ENCODE data around the gene CAMK2B. TPM values are rescaled to one million over a fixed set of nuclear protein-coding genes. Genes with fewer than 3 reads are reported as not detected.
"Not testable (repeated sequence)": the region's sequence is repeated elsewhere in the genome, so short reads cannot be mapped to it uniquely, and the experiment has no call there.

CAMK2B gene
- total RNA-seq, 2 donors from 2014 or later = 1.2 to 3.5 TPM

- intact Hi-C loops (cut with DNase I) = no loop called here
- no peak for DNase-seq (ENCODE audit: low spot score)
Measured at GRCh38 chr7:44173911-44174693, 151.3 kb downstream of the CAMK2B start.

GRCh38 chr7:44172803-44173424, 152.5 kb downstream of the CAMK2B start:
- DNase-seq (ENCODE audit: low spot score) = no peak
- intact Hi-C loops (cut with DNase I) = no loop called here

DNA sequence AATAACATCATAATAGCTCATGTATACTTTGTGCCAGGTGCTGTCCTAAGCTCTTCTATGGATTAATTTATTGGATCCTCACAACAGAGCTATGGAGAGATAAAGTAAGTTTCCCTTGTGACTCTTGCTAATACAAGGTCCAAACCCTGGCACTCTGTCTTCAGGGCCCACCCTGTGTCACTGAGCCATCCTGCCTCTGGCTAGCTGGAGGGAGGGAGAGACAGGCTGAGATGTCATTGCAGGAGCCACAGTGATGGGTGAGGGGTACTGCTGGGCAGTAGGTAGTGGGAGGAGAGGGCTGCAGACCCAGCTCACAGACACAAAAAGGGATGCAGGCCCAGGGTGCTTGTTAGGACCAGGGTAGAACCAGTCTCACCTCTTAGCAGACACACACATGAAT, 153.0 kb downstream of the CAMK2B start:
- intact Hi-C loops (cut with DNase I) = no loop called here
- DNase-seq (ENCODE audit: low spot score) = peak; percentile 35

GRCh38 chr7:44171901-44172300, 153.5 kb downstream of the CAMK2B start:
- intact Hi-C loops (cut with DNase I) = not testable (repeated sequence)

DNA sequence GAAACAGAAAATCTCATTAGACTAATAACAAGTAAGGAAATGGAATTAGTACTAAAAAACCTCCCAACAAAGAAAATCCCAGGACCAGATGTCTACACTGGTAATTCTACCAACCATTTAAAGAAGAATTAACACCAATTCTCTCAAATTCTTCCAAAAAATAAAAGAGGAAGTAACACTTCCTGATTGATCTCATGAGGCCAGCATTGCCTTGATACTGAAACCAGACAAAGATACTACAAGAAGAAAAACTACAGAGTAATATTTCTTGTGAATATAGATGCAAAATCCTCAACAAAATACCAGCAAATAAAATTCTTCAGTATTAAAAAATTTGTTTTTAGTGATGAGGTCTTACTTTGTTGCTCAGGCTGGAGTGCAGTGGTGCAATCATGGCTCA, 157.5 kb downstream of the CAMK2B start:
- intact Hi-C loops (cut with DNase I) = no loop called here
- DNase-seq (ENCODE audit: low spot score) = no peak

More at GRCh38 chr7:44171901-44172300, 153.5 kb downstream of the CAMK2B start:
- peak; percentile 30 for DNase-seq (ENCODE audit: low spot score)

Other genes with a start within 250 kb of the CAMK2B start
- gene POLM, start 243.1 kb downstream of the CAMK2B start, total RNA-seq = 10 to 100 TPM in 1 of 2 donors, 1 to 10 TPM in 1; 9.4 to 16.9 TPM
- 100 to 1,000 TPM; 783 to 919 TPM for gene AEBP1, start 221.2 kb downstream of the CAMK2B start, total RNA-seq
- 10 to 100 TPM; 39.9 to 60.0 TPM for gene POLD2, start 202.0 kb downstream of the CAMK2B start, total RNA-seq
- gene MYL7, start 184.3 kb downstream of the CAMK2B start, total RNA-seq = 1 to 10 TPM in 1 of 2 donors, not detected in 1; 1.4 TPM
- gene GCK, start 136.2 kb downstream of the CAMK2B start, total RNA-seq = under 1 TPM; 0.51 to 0.81 TPM
- gene YKT6, start 124.6 kb downstream of the CAMK2B start, total RNA-seq = 10 to 100 TPM; 56.7 to 71.8 TPM
- 10 to 100 TPM; 70.6 to 75.1 TPM for gene NUDCD3, start 165.1 kb upstream of the CAMK2B start, total RNA-seq
- under 1 TPM; 0.14 to 0.23 TPM for gene NPC1L1, start 215.7 kb upstream of the CAMK2B start, total RNA-seq
- gene DDX56, start 248.3 kb upstream of the CAMK2B start, total RNA-seq = 10 to 100 TPM; 33.9 to 40.2 TPM